ACC112 (cell line): Measurements from ENCODE around the gene MYO3A.

ENCODE experiments used
- H2AFZ ChIP-seq: fragments of 200-600 bp; sonication (generic); one replicate; pipeline ENCODE4 v1.6.0; 2017; ENCODE audit warnings: antibody characterized with exemption, low read length; ENCODE audit not compliant: unreplicated experiment
- H3K27ac ChIP-seq: fragments of 200-600 bp; sonication (generic); 2 replicates; pipeline ENCODE4 v1.5.1; 2014; ENCODE audit warnings: low read depth, mild to moderate bottlenecking, antibody characterized with exemption, low read length, moderate library complexity
- H3K27me3 ChIP-seq: fragments of 200-600 bp; sonication (generic); 2 replicates; pipeline ENCODE4 v1.6.1; 2014; ENCODE audit warnings: mild to moderate bottlenecking, antibody characterized with exemption, low read length, moderate library complexity, mixed read lengths; ENCODE audit not compliant: insufficient read depth
- H3K36me3 ChIP-seq: fragments of 200-600 bp; sonication (generic); 2 replicates; pipeline ENCODE4 v1.6.1; 2016; ENCODE audit warnings: mild to moderate bottlenecking, antibody characterized with exemption, low read length, moderate library complexity, mixed read lengths; ENCODE audit not compliant: insufficient read depth
- H3K4me1 ChIP-seq: fragments of 200-600 bp; sonication (generic); one replicate; pipeline ENCODE4 v1.6.1; 2016; ENCODE audit warnings: low read length, mixed read lengths; ENCODE audit not compliant: insufficient read depth, unreplicated experiment, control insufficient read depth
- H3K4me3 ChIP-seq: fragments of 200-600 bp; sonication (generic); 2 replicates; pipeline ENCODE4 v1.5.1; 2014; ENCODE audit warnings: mild to moderate bottlenecking, low read depth, low read length
- H3K79me2 ChIP-seq: fragments of 200-600 bp; sonication (generic); one replicate; pipeline ENCODE4 v1.6.0; 2016; ENCODE audit warnings: low read length; ENCODE audit not compliant: control insufficient read depth, unreplicated experiment, insufficient read depth

The MYO3A gene

GRCh38 chr10:26221541-26221940 lies 287.5 kb downstream of the MYO3A start:
- no peak overlapping the region for H2AFZ ChIP-seq
- H3K79me2 ChIP-seq: no peaks in the 10 kb centered on the region
- H3K27me3 ChIP-seq: peaks cover 36% of the 10 kb centered on the region
- no peaks in the 10 kb centered on the region for H3K4me1 ChIP-seq
- no peak overlapping the region for H3K4me3 ChIP-seq
- no peak overlapping the region for H3K27ac ChIP-seq
- no peaks in the 10 kb centered on the region for H3K36me3 ChIP-seq

- peaks cover 26% of the 10 kb centered on the region for H3K27me3 ChIP-seq
- H3K79me2 ChIP-seq: no peaks in the 10 kb centered on the region
These were observed 288.5 kb downstream of the MYO3A start for GRCh38 chr10:26222563-26222962.

DNA sequence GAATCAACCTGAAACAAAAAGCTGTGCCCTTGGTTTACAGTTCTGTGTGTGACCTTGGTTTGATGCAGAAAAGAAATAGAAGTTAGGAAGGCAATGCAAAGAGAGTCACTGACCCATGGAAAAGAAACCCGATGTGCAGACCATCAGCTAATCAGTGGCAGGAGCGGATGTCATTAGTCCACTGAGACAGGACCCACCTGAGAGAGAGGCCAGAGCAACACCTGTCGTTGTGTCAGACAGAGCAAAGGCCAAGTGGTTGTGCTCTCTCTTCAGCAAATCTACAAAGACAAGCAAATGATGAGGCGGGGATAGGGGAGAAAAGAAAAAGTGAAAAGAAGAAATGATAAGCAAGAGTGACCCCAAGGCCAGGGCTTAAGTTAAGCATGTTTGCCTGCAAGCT lies 291.3 kb downstream of the MYO3A start:
- H3K79me2 ChIP-seq: no peaks in the 10 kb centered on the region
- no peak overlapping the region for H3K4me3 ChIP-seq
- H3K27me3 ChIP-seq: peaks cover under 1% of the 10 kb centered on the region; the same call in 1 of the 2 replicates
- H2AFZ ChIP-seq: no peak overlapping the region
- H3K27ac ChIP-seq: no peak overlapping the region
- H3K4me1 ChIP-seq: no peaks in the 10 kb centered on the region
- H3K36me3 ChIP-seq: no peaks in the 10 kb centered on the region

More at GRCh38 chr10:26222563-26222962, 288.5 kb downstream of the MYO3A start:
- Histone ChIP-seq H3K4me1 (no peaks in the 10 kb centered on the region), H3K27ac (no peak overlapping the region), H3K4me3 (no peak overlapping the region), H3K36me3 (no peaks in the 10 kb centered on the region), H2AFZ (no peak overlapping the region)

GRCh38 chr10:26227786-26228185 lies 293.8 kb downstream of the MYO3A start:
- Histone ChIP-seq H3K79me2 (no peaks in the 10 kb centered on the region), H3K4me1 (no peaks in the 10 kb centered on the region), H3K4me3 (no peak overlapping the region), H3K36me3 (no peaks in the 10 kb centered on the region), H3K27ac (no peak overlapping the region), H2AFZ (no peak overlapping the region), H3K27me3 (no peaks in the 10 kb centered on the region)

GRCh38 chr10:26232174-26232573 lies 298.1 kb downstream of the MYO3A start:
- Histone ChIP-seq H3K79me2 (no peaks in the 10 kb centered on the region), H3K4me3 (no peak overlapping the region), H2AFZ (no peak overlapping the region), H3K27ac (no peak overlapping the region), H3K4me1 (no peaks in the 10 kb centered on the region), H3K27me3 (no peaks in the 10 kb centered on the region), H3K36me3 (no peaks in the 10 kb centered on the region)

DNA sequence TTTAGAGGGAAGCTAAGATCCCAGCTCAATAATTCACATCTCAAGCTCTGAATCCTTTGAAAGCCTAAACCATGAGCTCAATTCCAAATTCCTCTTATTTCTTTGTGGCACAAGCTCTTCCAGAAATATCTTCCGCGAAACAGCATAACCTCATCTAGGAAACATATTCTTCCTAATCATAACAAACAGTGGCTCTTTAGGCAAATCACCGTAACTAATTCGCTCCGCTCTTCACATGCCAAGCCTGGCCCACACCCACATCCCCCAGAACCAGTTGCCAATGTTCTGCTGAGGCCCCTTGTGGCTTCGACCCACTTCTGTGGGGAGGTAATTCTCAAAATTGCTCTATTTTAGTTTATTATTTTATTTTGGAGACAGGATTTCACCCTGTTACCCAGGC lies 301.7 kb downstream of the MYO3A start:
- Histone ChIP-seq H3K4me3 (no peak overlapping the region), H3K27ac (no peak overlapping the region), H3K27me3 (no peaks in the 10 kb centered on the region), H3K4me1 (no peaks in the 10 kb centered on the region), H2AFZ (no peak overlapping the region), H3K79me2 (no peaks in the 10 kb centered on the region), H3K36me3 (no peaks in the 10 kb centered on the region)

DNA sequence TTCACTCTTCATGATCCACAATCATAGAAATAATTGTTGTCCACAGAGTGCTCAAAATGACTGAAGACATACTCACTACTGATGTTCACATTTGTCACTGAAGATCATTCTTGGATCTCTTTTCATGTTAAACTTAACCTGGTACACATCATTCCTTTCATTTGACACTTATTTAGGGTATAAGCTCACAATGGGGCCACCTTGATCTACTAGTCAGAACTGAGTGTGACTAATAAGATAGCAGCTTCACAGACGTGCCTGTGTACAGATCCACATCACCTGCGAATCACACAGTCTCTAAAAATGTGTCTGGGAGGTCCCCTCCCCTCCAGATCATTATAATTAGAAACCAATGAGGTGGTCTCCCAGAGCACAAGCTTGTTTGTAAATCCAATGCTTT lies 304.3 kb downstream of the MYO3A start:
- no peaks in the 10 kb centered on the region for H3K27me3 ChIP-seq
- no peak overlapping the region for H2AFZ ChIP-seq
- no peak overlapping the region for H3K27ac ChIP-seq

DNA sequence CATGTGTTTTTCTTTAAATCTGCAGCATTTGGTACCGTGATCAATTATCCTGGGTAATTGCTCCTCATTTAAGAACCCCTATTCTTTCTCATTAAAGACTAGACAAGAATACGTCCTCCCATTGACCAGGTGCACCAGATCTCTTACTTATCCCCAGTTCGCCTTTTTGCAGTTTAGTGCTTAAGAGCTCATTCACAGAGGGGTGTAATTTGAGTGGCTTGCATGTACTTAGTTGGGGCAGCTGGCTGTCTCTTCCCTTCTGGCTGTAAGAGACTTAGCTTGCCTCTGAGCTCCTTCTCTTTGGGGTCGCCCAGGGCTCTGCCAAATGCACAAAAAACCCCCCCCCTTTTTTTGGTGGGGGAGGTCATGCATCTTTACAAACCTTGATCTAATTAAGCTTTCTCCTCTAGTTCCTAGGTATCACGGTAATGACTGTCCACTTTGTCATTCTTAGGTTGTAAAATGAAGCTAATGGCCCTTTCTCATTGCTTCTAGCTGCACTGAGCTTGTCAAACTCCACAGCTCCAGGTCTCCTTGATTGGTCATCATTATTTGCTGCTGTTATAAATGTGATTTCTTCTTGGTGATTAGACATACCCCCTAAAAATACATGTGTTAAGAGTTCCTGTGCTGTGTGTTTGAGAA lies 308.8 kb downstream of the MYO3A start:
- Histone ChIP-seq H3K36me3 (no peaks in the 10 kb centered on the region), H2AFZ (no peak overlapping the region), H3K27ac (no peak overlapping the region), H3K4me3 (no peak overlapping the region), H3K79me2 (no peaks in the 10 kb centered on the region), H3K27me3 (no peaks in the 10 kb centered on the region), H3K4me1 (no peaks in the 10 kb centered on the region)

More for the DNA sequence above, 304.3 kb downstream of the MYO3A start:
- no peaks in the 10 kb centered on the region for H3K4me1 ChIP-seq
- no peaks in the 10 kb centered on the region for H3K79me2 ChIP-seq
- H3K36me3 ChIP-seq: no peaks in the 10 kb centered on the region
- no peak overlapping the region for H3K4me3 ChIP-seq

DNA sequence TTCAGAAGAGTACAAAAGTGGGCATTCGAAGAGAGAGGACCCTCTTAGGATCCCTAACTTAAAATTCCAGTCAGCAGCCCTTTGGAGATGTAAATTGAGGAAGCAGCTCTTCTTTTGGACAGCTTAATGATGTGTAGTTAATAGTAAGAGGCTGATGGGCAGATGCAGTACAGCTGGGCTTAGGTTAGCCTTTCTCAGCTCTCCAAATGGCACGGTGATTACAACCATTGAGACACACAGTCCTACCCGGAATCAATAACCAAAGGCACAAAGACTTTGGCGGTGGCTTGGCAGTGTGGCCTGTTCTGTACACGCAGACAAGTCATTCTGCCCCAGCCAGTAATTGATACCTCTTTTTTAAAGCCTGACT lies 309.3 kb downstream of the MYO3A start:
- Histone ChIP-seq H3K79me2 (no peaks in the 10 kb centered on the region), H3K27me3 (no peaks in the 10 kb centered on the region), H3K36me3 (no peaks in the 10 kb centered on the region), H2AFZ (no peak overlapping the region), H3K27ac (no peak overlapping the region), H3K4me1 (no peaks in the 10 kb centered on the region), H3K4me3 (no peak overlapping the region)

- Histone ChIP-seq H3K79me2 (no peaks in the 10 kb centered on the region), H3K4me1 (no peaks in the 10 kb centered on the region), H3K27me3 (no peaks in the 10 kb centered on the region)
These were observed 315.7 kb downstream of the MYO3A start for GRCh38 chr10:26249681-26250080.

GRCh38 chr10:26251925-26252324 lies 317.9 kb downstream of the MYO3A start:
- Histone ChIP-seq H3K79me2 (no peaks in the 10 kb centered on the region), H3K27ac (no peak overlapping the region), H3K4me1 (no peaks in the 10 kb centered on the region), H3K36me3 (no peaks in the 10 kb centered on the region), H3K4me3 (no peak overlapping the region), H3K27me3 (no peaks in the 10 kb centered on the region), H2AFZ (no peak overlapping the region)

More at GRCh38 chr10:26249681-26250080, 315.7 kb downstream of the MYO3A start:
- no peak overlapping the region for H3K27ac ChIP-seq
- H3K36me3 ChIP-seq: no peaks in the 10 kb centered on the region
- H2AFZ ChIP-seq: no peak overlapping the region
- H3K4me3 ChIP-seq: no peak overlapping the region
